H1 (cell line): ENCODE measurements around the gene GJB4. TPM values are rescaled to one million over a fixed set of nuclear protein-coding genes. Genes with fewer than 3 reads are reported as not detected.

Experiments used
- CTCF ChIA-PET: fragments of 300-600 bp; sonication (Branson Sonifier 250); formaldehyde crosslinking; loops from one replicate; lab custom pipeline; 2021; ENCODE audit not compliant: partially characterized antibody; lab: Charles Lee
- POLR2A ChIA-PET: fragments of 300-600 bp; sonication (Branson Sonifier 250); formaldehyde crosslinking; loops from one replicate; lab custom pipeline; 2021; ENCODE audit warnings: inconsistent platforms; ENCODE audit not compliant: partially characterized antibody; lab: Charles Lee
- DNase-seq, 2 experiments: peaks; one replicate each; pipeline versions ENCODE4 v3.0.0 to v3.0.0-alpha.2; 2010 to 2022; ENCODE audit warnings: low spot score in 2 of 2, low read depth in 1 of 2, mixed read lengths in 1 of 2
- FAIRE-seq: peaks from 2 replicates; lab custom pipeline; 2011; peaks lifted over from hg19 to GRCh38; lab: Jason Lieb, UNC
- H2AFZ ChIP-seq: 2 replicates; pipeline ENCODE4 v1.8.1; 2012; ENCODE audit warnings: low read length, inconsistent platforms
- H2AK5ac ChIP-seq: 2 replicates; pipeline ENCODE4 v1.6.1; 2013; ENCODE audit warnings: low read depth, low read length
- H2BK120ac ChIP-seq: replicated peaks from 2 replicates; pipeline ENCODE3; 2013; ENCODE audit warnings: low read depth, low read length, inconsistent platforms
- H2BK12ac ChIP-seq: 2 replicates; pipeline ENCODE4 v1.6.1; 2013; ENCODE audit warnings: low read depth, low read length
- H2BK15ac ChIP-seq: 2 replicates; pipeline ENCODE4 v1.6.1; 2013; ENCODE audit warnings: low read length
- H2BK20ac ChIP-seq: 2 replicates; pipeline ENCODE4 v1.6.1; 2013; ENCODE audit warnings: low read length
- H2BK5ac ChIP-seq: 2 replicates; pipeline ENCODE4 v1.6.1; 2013; ENCODE audit warnings: low read depth, low read length
- H3K14ac ChIP-seq: 2 replicates; pipeline ENCODE4 v1.6.1; 2013; ENCODE audit warnings: inconsistent platforms; ENCODE audit not compliant: insufficient read length
- H3K18ac ChIP-seq: 2 replicates; pipeline ENCODE4 v1.6.1; 2013; ENCODE audit warnings: low read length; ENCODE audit errors: extremely low read depth
- H3K23ac ChIP-seq: 2 replicates; pipeline ENCODE4 v1.6.1; 2013; ENCODE audit warnings: inconsistent platforms; ENCODE audit not compliant: insufficient read length
- H3K23me2 ChIP-seq: 2 replicates; pipeline ENCODE4 v1.6.1; 2013; ENCODE audit warnings: low read depth, low read length
- H3K27ac ChIP-seq: 2 replicates; pipeline ENCODE4 v1.6.1; 2011; ENCODE audit warnings: low read depth, low read length, inconsistent platforms
- H3K27me3 ChIP-seq, 4 experiments: replicated peaks in 1 of 4; 1 replicate in 1 of 4; 2 replicates in 3 of 4; pipeline versions ENCODE4 v1.6.1 to v1.8.1; 2011 to 2013; ENCODE audit warnings: low read length in 3 of 4, mild to moderate bottlenecking in 3 of 4, inconsistent platforms in 2 of 4, mixed read lengths in 2 of 4, moderate library complexity in 1 of 4; ENCODE audit not compliant: control insufficient read depth in 3 of 4, insufficient read depth in 3 of 4; ENCODE audit errors: extremely low read depth in 1 of 4
- H3K36me3 ChIP-seq, 4 experiments: 2 replicates each; pipeline versions ENCODE4 v1.6.1 to v1.8.1; 2011 to 2013; ENCODE audit warnings: mild to moderate bottlenecking in 4 of 4, low read length in 3 of 4, moderate library complexity in 2 of 4, control low read depth in 1 of 4, inconsistent platforms in 1 of 4; ENCODE audit not compliant: insufficient read depth in 4 of 4, control insufficient read depth in 2 of 4
- H3K4ac ChIP-seq: replicated peaks from 2 replicates; pipeline ENCODE3; 2013; ENCODE audit warnings: low read length, low read depth, mixed read lengths, inconsistent platforms; ENCODE audit not compliant: insufficient read length
- H3K4me1 ChIP-seq, 4 experiments: replicated peaks in 1 of 4; 1 replicate in 1 of 4; 2 replicates in 3 of 4; pipeline versions ENCODE4 v1.6.1 to v1.8.1; 2011 to 2013; ENCODE audit warnings: low read length in 3 of 4, inconsistent platforms in 2 of 4, mixed read lengths in 1 of 4; ENCODE audit not compliant: insufficient read depth in 4 of 4, control insufficient read depth in 3 of 4
- H3K4me2 ChIP-seq, 2 experiments: 2 replicates each; pipeline versions ENCODE4 v1.6.1 to v1.8.1; 2011 to 2013; ENCODE audit warnings: low read depth in 2 of 2, low read length in 2 of 2, control low read depth in 1 of 2, inconsistent platforms in 1 of 2, mild to moderate bottlenecking in 1 of 2; ENCODE audit not compliant: insufficient read depth in 1 of 2
- H3K4me3 ChIP-seq, 4 experiments: fragments of 200-600, 300-600 bp in 1 of 4; sonication (generic), shearing (Covaris generic), sonication (Bioruptor Twin) in 1 of 4; 2 replicates each; pipeline versions ENCODE4 v1.5.1 to v1.8.1; 2011 to 2016; ENCODE audit warnings: low read length in 4 of 4, low read depth in 3 of 4, control low read depth in 2 of 4, inconsistent platforms in 2 of 4, mild to moderate bottlenecking in 2 of 4, mixed read lengths in 1 of 4, moderate library complexity in 1 of 4; ENCODE audit not compliant: insufficient read depth in 2 of 4; ENCODE audit errors: extremely low read depth in 1 of 4
- H3K56ac ChIP-seq: replicated peaks from 2 replicates; pipeline ENCODE3; 2013; ENCODE audit warnings: low read depth, mild to moderate bottlenecking, mixed read lengths, low read length, inconsistent platforms; ENCODE audit not compliant: insufficient read length
- H3K79me1 ChIP-seq: 2 replicates; pipeline ENCODE4 v1.6.1; 2013; ENCODE audit warnings: low read depth, low read length, control low read depth
- H3K79me2 ChIP-seq, 2 experiments: 2 replicates each; pipeline versions ENCODE4 v1.6.1 to v1.8.1; 2012 to 2013; ENCODE audit warnings: low read length in 2 of 2, mild to moderate bottlenecking in 2 of 2, inconsistent platforms in 1 of 2; ENCODE audit not compliant: insufficient read depth in 2 of 2, control insufficient read depth in 1 of 2
- H3K9ac ChIP-seq, 4 experiments: replicated peaks in 1 of 4; 1 replicate in 1 of 4; 2 replicates in 3 of 4; pipeline versions ENCODE4 v1.6.1 to v1.8.1; 2011 to 2013; ENCODE audit warnings: low read depth in 3 of 4, low read length in 3 of 4, control low read depth in 2 of 4, mild to moderate bottlenecking in 2 of 4, moderate library complexity in 2 of 4, inconsistent platforms in 1 of 4; ENCODE audit errors: extremely low read depth in 1 of 4
- H3K9me3 ChIP-seq, 2 experiments: 2 replicates each; pipeline versions ENCODE4 v1.6.1 to v1.8.1; 2012 to 2013; ENCODE audit warnings: mild to moderate bottlenecking in 2 of 2, moderate library complexity in 2 of 2, control low read depth in 1 of 2, inconsistent platforms in 1 of 2, low read depth in 1 of 2, low read length in 1 of 2, mixed read lengths in 1 of 2; ENCODE audit not compliant: insufficient read depth in 2 of 2
- H4K20me1 ChIP-seq, 2 experiments: replicated peaks in 1 of 2; 2 replicates each; pipeline versions ENCODE3 to v1.8.1; 2011 to 2013; ENCODE audit warnings: inconsistent platforms in 2 of 2, low read length in 2 of 2, mild to moderate bottlenecking in 1 of 2; ENCODE audit not compliant: insufficient read depth in 2 of 2, control insufficient read depth in 1 of 2
- H4K5ac ChIP-seq: 2 replicates; pipeline ENCODE4 v1.6.1; 2013; ENCODE audit warnings: low read length, low read depth, mixed read lengths, inconsistent platforms; ENCODE audit not compliant: insufficient read length
- H4K8ac ChIP-seq: 2 replicates; pipeline ENCODE4 v1.8.0; 2013; ENCODE audit warnings: mild to moderate bottlenecking, moderate library complexity, low read length, inconsistent platforms; ENCODE audit not compliant: insufficient read depth; ENCODE audit errors: extremely low read depth
- H4K91ac ChIP-seq: replicated peaks from 2 replicates; pipeline ENCODE3; 2013; ENCODE audit warnings: low read length, mixed read lengths, inconsistent platforms; ENCODE audit not compliant: insufficient read length
- CREB1 ChIP-seq: IDR thresholded peaks from 2 replicates; pipeline ENCODE4 v1.6.1; 2012; ENCODE audit warnings: inconsistent platforms
- JUN ChIP-seq: IDR thresholded peaks from 2 replicates; pipeline ENCODE4 v1.6.1; 2011; ENCODE audit warnings: low read depth, mild to moderate bottlenecking, improper control_type of control experiment, low read length
- KDM1A ChIP-seq: fragments of 200-600, 300-600 bp; sonication (generic); IDR thresholded peaks from 2 replicates; pipeline ENCODE4 v1.7.1; 2016; ENCODE audit warnings: mild to moderate bottlenecking, low read length, borderline replicate concordance
- KDM4A ChIP-seq: IDR thresholded peaks from one replicate; pipeline ENCODE4 v1.7.1; 2012; ENCODE audit warnings: low read depth, mild to moderate bottlenecking, moderate library complexity, low read length, inconsistent platforms; ENCODE audit not compliant: severe bottlenecking
- RFX5 ChIP-seq: IDR thresholded peaks from 2 replicates; pipeline ENCODE4 v1.6.1; 2011; ENCODE audit warnings: low read depth, low read length, improper control_type of control experiment, borderline replicate concordance
- TEAD4 ChIP-seq: IDR thresholded peaks from 2 replicates; pipeline ENCODE4 v1.6.1; 2012; ENCODE audit warnings: low read depth, low read length, inconsistent platforms, mixed read lengths
- WGBS, 2 experiments: shearing (Covaris generic) in 1 of 2; methylation state at CpG; one replicate each; pipeline versions ENCODE4 v1.1.6 to v1.1.7; 2013 to 2015; ENCODE audit warnings: low lambda C conversion rate in 2 of 2, mixed read lengths in 2 of 2, inconsistent platforms in 1 of 2, low coverage in 1 of 2, missing lambda C conversion rate in 1 of 2; ENCODE audit not compliant: insufficient replicate concordance in 2 of 2, insufficient coverage in 1 of 2, insufficient read length in 1 of 2; ENCODE audit errors: extremely low coverage in 1 of 2, missing lambda C conversion rate in 1 of 2; 5-methylcytosine and 5-hydroxymethylcytosine counted together
- polyA plus RNA-seq, 7 experiments: library from polyadenylated mRNA; depleted of rRNA in 3 of 7; stranded (reverse) in 5 of 7; unstranded in 2 of 7; fragments of >200 nt in 5 of 7; fragments of 200-250 nt in 2 of 7; gene quantifications; 1 replicate in 5 of 7; 2 replicates in 1 of 7; 4 replicates in 1 of 7; pipeline versions ENCODE4 v1.2.1 to v1.2.3, GENCODE V29; 2011 to 2013; ENCODE audit warnings: missing spikeins in 2 of 7, mixed read lengths in 2 of 7
- total RNA-seq: library from RNA; stranded (reverse); fragmentation: NEBNext Ultra II Directional; extraction: Animal tissue kit (Norgen Biotek cat#: 25700); gene quantifications from 2 replicates; pipeline ENCODE4 v1.2.1, GENCODE V29; 2021

The GJB4 gene
- total and polyA plus RNA-seq, 2 of the 8 experiments (the other 6 are each of a cell fraction or from before 2014, with no cell fraction given): 0.20 to 0.41 TPM

DNA sequence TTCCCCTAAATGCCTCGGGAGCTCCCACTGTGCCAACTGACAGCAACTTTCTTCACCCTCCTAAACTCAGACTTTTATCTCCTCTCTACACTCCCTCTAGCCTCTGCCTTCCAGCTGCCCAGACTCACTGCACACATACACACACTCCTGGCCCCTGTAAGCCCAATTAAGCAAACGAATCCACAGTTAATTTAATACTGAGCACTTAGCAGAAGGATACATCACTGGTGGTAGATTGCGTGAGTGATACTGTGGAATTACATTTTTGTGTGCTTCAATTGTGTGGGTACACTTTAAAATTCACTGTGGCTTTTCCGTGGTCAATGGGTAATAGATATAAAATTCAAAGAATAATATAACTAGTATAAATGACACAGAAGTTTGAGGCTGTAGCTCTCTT is 38.3 kb upstream of the GJB4 start:
- WGBS, 2 experiments: 79% methylated on average over 4 of the region's 4 CpGs; no CpG with 5 or more reads in 1 of the 2 experiments
- Histone ChIP-seq H3K79me1 (no peaks in the 10 kb centered on the region), H3K36me3 (no peaks in the 10 kb centered on the region), H3K9me3 (no peaks in the 10 kb centered on the region), H2BK5ac (no peak overlapping the region), H2BK15ac (no peak overlapping the region), H3K14ac (no peak overlapping the region), H3K9ac (no peak overlapping the region), H3K23ac (no peak overlapping the region), H4K20me1 (no peaks in the 10 kb centered on the region), H4K91ac (no peak overlapping the region), H3K4me3 (no peak overlapping the region), H2AFZ (no peak overlapping the region), H3K27ac (no peak overlapping the region), H3K23me2 (no peaks in the 10 kb centered on the region; the same call in 1 of the 2 replicates), H3K27me3 (no peaks in the 10 kb centered on the region), H2BK20ac (no peak overlapping the region), H2BK12ac (no peak overlapping the region), H4K8ac (no peak overlapping the region), H3K18ac (no peak overlapping the region), H3K79me2 (no peaks in the 10 kb centered on the region), H3K4ac (no peak overlapping the region), H3K4me1 (no peaks in the 10 kb centered on the region), H2BK120ac (no peak overlapping the region), H3K56ac (no peak overlapping the region), H3K4me2 (no peak overlapping the region), H2AK5ac (no peak overlapping the region), H4K5ac (no peak overlapping the region)
- ChIA-PET POLR2A (interaction anchor here (1.8 kb wide), 1 partner anchor 18 kb away, joined by 3 read pairs; no protein-coding TSS in a partner anchor), CTCF (interaction anchor here (1.5 to 2.9 kb wide), 2 partner anchors 21 to 22 kb away, joined by 3 to 11 read pairs; no protein-coding TSS in a partner anchor)
- no peak for DNase-seq
- FAIRE-seq: no peak
- TF ChIP-seq RFX5 (no peak), CREB1 (no peak), KDM4A (no peak), TEAD4 (no peak), JUN (no peak), KDM1A (no peak)
